Measurements from ENCODE around the gene TMSB10. TPM values are rescaled to one million over a fixed set of nuclear protein-coding genes. Genes with fewer than 3 reads are reported as not detected.

The TMSB10 gene
- polyA plus RNA-seq, 1 donor from 2014 or later = 6,394 TPM

DNA sequence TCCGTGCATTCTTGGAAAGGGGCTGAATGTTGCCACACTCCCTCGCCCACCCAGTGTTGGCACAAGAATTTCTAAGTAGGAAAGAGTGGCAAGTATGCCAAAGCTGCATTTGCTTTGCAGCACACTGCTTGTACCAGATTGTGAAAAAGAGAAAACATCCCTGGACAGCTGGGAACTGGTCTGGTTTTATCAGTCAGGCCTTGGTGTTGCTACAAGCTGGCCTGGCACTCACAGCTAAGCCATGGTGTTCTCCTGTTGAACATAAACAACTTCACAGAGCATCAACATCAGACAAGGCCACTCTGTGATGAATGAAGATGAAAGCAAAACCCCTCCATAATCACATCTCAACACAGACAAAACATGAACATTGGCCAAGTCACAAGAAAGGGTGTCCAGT lies 20.3 kb upstream of the TMSB10 start:
- Mint-ChIP-seq H3K27me3 (peaks cover 4% of the 10 kb centered on the region), H3K4me1 (peaks cover 28 to 32% (median 29%) of the 10 kb centered on the region in 3 donors), H3K9me3 (no peaks in the 10 kb centered on the region), H3K4me3 (no peak overlapping the region), H3K27ac (no peak overlapping the region), H3K36me3 (peaks cover 3% of the 10 kb centered on the region)

DNA sequence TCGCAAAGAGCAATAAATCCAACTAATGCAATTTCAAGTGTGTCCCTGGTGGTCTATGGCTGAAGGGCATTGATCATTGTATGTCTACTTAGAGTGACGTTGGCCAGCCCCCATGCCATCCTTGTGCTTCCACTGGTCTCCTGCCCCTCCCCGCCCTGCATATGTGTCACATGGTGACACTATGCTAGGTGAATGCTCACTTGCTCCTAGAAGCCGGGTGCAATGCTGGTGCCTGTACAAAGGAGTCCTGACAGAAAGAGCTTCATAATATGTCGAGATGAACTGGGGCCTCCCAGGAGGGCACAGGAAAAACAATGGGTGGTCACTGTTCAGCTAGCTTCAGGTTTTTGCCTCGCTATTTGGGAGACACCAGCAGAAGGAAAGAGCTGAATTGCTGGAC lies 18.7 kb upstream of the TMSB10 start:
- Mint-ChIP-seq H3K4me3 (peak overlapping the region in 2 of 4 donors; percentile 4 to 30), H3K27ac (no peak overlapping the region), H3K4me1 (peaks cover 19 to 31% (median 29%) of the 10 kb centered on the region in 3 donors), H3K36me3 (peaks cover 3% of the 10 kb centered on the region), H3K27me3 (no peaks in the 10 kb centered on the region), H3K9me3 (no peaks in the 10 kb centered on the region)

DNA sequence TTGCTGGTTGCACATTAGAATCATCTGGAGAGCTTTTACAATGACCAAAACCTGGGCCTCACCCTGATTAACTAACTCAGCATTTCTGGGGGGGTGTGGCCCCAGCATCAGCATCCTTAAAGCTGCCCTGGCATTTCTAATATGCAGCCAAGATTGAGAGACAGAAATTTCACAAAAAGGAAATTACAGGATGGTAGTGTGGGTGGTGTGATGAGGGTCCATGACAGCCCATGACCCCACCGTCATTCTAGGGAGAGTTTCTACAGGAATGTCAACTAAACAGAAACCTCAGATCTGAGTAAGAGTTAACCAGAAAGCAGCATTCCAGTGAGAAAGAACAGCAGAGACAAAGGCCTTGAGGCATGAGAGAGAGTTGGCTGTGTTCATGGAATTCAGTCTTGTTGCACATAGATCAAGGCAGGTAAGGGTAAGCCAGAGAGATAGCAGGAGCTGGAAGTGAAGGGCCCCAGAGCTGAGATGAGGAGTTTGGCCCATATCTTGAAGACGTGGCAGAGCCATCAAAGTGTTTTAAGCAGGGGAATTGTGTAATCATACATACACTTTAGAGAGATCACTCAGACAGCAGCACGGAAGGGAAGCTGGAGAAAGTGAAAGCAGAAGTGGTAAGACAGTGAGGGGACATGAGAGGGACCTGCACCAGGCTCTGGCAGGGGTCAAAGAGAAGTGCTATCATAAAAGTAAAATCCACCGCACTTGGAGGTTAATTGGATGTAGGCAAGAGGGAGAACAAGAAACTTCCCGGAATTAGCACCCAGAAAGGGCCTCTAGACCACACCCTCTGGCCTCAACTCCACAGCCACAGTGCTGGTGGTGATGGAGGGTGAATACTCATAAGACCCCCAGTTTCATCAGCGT lies 16.8 kb upstream of the TMSB10 start:
- Mint-ChIP-seq H3K27ac (peak overlapping the region; percentile 54 to 94 (median 87)), H3K4me1 (peaks cover 12 to 26% (median 25%) of the 10 kb centered on the region in 3 donors), H3K27me3 (no peaks in the 10 kb centered on the region), H3K36me3 (peaks cover 3% of the 10 kb centered on the region), H3K4me3 (peak overlapping the region; percentile 34 to 89 (median 72)), H3K9me3 (no peaks in the 10 kb centered on the region)

DNA sequence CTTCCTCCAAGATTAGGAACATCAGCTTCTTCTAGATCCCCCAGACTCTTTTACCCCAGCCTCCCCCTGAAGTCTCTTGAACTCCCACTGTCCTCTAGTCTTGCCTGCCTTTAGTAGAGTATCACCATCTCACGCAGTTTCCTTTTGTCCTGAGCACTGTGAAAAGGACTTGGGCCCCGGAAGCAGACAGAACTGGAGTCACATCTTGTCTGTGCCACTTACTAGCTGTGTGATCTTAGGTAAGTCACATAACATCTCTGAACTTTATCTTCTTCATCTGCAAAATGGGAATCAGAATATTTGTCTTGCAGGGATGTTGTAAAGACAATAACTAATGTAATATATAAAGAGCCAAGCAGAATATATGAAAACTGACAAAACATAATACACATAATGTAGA lies 16.1 kb upstream of the TMSB10 start:
- Mint-ChIP-seq H3K9me3 (no peaks in the 10 kb centered on the region), H3K36me3 (peaks cover 3% of the 10 kb centered on the region), H3K4me1 (peaks cover 13 to 31% (median 26%) of the 10 kb centered on the region in 3 donors), H3K4me3 (peak overlapping the region in 3 of 4 donors; percentile 59 to 89 (median 84)), H3K27ac (peak overlapping the region; percentile 54 to 94 (median 87)), H3K27me3 (no peaks in the 10 kb centered on the region)

DNA sequence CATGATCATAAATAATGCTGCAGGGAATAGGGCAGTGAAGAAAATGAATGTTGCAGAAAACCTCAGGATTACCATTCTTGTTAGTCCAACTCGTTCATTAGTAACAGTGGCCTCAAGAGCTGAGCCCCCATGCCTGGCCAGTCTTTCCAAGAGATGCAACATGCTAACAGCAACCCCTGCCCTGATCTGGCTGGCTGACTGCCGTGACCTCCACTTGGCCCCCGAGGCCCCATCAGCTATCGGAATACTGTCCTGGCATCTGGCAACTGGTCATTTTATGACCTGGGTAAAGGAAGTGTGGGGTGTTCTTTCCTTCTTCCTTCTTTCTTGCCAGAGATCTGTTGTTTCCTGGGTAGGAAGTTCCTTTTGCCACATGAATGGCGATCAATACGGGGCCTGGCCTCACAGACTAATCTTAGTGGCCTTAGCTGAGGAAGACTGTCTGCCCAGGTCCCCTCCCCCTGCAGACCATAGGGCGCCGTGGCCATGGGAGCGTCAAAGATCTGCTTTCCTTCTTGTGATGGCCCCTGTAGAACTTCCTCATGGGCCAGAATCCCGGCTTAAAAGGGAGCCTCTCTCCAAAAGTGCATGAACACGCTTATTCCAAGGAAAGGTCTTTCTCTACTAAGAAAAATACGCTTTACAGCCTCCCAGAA lies 14.0 kb upstream of the TMSB10 start:
- H3K27me3 Mint-ChIP-seq = no peaks in the 10 kb centered on the region
- peaks cover 3% of the 10 kb centered on the region for H3K36me3 Mint-ChIP-seq
- peaks cover 29 to 42% (median 41%) of the 10 kb centered on the region in 3 donors for H3K4me1 Mint-ChIP-seq
- H3K4me3 Mint-ChIP-seq = no peak overlapping the region
- no peaks in the 10 kb centered on the region for H3K9me3 Mint-ChIP-seq
- H3K27ac Mint-ChIP-seq = no peak overlapping the region

DNA sequence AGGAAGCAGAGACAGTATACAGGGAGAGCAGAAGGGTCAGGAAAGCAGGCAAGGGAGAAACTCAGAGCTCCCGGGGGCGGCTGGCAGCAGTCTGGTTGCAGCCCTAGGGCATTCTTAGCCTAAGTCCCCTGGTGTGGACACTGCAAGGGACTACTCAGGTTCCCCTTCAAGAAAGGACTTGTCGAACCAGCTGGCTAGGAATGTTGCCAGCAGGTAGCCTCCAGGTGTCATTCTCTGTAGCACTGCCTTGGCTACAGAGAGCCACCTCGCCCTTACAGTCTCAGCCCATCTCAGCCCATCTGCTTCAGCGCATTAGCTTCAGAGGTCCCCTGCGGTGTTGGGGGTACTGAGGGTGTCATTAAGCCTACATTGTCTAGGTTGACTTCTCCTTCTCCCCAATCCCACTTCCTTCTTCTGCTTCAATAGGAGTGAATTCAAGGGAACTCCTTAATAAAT lies 11.3 kb upstream of the TMSB10 start:
- H3K4me3 Mint-ChIP-seq = peak overlapping the region; percentile 13 to 77 (median 57)
- no peaks in the 10 kb centered on the region for H3K9me3 Mint-ChIP-seq
- H3K36me3 Mint-ChIP-seq = no peaks in the 10 kb centered on the region
- H3K4me1 Mint-ChIP-seq = peaks cover 38 to 45% (median 39%) of the 10 kb centered on the region in 3 donors
- H3K27me3 Mint-ChIP-seq = no peaks in the 10 kb centered on the region
- H3K27ac Mint-ChIP-seq = peak overlapping the region; percentile 8 to 91 (median 46)

DNA sequence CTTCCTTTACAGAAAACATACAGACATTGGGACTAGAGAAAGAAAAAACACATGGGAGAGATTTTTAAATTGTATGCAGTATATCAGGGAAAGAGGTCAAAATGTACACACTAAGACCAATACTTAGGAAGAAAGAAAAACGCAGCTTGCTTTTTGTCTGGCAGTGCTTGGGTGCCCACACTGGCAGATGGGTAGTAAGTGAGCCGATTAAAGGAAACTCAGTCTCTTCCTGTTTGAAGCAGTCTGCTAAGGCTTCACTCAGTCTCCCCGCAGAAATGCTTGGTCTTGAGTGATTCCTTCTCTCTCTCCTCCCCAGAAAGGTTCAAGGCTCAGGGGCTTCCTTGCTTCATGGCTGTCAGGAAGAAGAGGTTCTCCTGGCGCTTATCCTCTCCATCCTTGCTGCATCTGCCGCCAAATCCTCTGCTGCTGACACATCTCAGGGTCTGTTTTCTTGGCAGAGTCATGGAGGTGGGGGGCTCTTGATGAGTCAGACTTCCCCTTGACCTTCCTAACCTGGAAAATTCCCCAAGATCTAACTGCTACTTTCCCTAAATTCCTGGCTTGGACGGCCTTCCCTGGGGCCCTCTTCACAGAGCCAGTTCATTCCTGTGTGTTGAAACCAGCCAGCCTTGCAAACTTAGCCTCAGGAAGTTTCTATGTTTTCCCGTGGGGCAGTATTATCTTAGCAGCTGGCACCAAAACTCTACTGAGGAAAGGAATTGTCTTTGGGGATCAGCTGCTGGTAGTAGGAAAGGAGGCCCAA lies 10.5 kb upstream of the TMSB10 start:
- peak overlapping the region; percentile 8 to 91 (median 46) for H3K27ac Mint-ChIP-seq
- H3K27me3 Mint-ChIP-seq = no peaks in the 10 kb centered on the region
- H3K36me3 Mint-ChIP-seq = no peaks in the 10 kb centered on the region
- no peaks in the 10 kb centered on the region for H3K9me3 Mint-ChIP-seq
- peaks cover 31 to 39% (median 35%) of the 10 kb centered on the region in 3 donors for H3K4me1 Mint-ChIP-seq
- H3K4me3 Mint-ChIP-seq = peak overlapping the region; percentile 13 to 77 (median 57)

DNA sequence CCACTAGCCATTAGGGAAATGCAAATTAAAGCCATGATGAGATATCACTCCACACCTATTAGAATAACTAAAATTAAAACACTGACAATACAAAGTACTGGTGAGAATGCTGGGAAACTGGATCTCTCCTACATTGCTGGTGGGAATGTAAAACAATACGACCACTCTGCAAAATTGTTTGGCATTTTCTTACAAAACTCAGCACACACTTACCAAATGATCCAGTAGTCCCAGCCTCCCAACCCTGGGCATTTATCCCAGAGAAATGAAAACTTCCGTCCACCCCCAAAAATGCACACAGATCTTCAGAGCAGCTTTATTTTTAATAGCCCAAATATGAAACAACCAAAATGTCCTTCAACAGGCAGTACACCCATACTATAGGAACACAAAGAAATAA lies 8.9 kb upstream of the TMSB10 start:
- no peaks in the 10 kb centered on the region for H3K27me3 Mint-ChIP-seq
- peaks cover 0 to under 1% (median 0%) of the 10 kb centered on the region in 3 donors for H3K9me3 Mint-ChIP-seq
- no peaks in the 10 kb centered on the region for H3K36me3 Mint-ChIP-seq
- H3K4me1 Mint-ChIP-seq = peaks cover 36 to 41% (median 37%) of the 10 kb centered on the region in 3 donors
- no peak overlapping the region for H3K27ac Mint-ChIP-seq
- no peak overlapping the region for H3K4me3 Mint-ChIP-seq

DNA sequence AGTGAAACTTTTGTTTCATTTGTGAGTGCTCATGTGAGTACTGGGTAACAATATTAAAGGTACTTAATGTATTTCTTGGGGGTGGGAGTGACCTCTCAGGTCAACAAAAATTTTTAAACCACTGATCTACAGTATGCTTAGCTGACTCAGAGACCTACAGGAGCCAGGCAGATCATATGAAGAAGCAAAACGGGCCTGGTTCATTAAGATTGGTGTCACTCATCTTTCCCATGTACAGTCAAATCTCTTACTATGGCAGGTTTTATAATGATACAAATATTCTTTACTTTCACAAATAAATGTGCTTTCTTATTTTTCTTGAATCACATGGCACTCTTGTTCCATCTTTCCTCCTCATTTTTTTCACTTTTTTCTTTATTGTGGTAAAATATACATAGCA lies 7.7 kb upstream of the TMSB10 start:
- H3K36me3 Mint-ChIP-seq = no peaks in the 10 kb centered on the region
- H3K27me3 Mint-ChIP-seq = no peaks in the 10 kb centered on the region
- peak overlapping the region in 1 of 4 donors; percentile 27 for H3K4me3 Mint-ChIP-seq
- H3K27ac Mint-ChIP-seq = peak overlapping the region; percentile 25 to 84 (median 84)
- peaks cover 0 to 2% (median 0%) of the 10 kb centered on the region in 3 donors for H3K9me3 Mint-ChIP-seq
- peaks cover 36 to 41% (median 38%) of the 10 kb centered on the region in 3 donors for H3K4me1 Mint-ChIP-seq

DNA sequence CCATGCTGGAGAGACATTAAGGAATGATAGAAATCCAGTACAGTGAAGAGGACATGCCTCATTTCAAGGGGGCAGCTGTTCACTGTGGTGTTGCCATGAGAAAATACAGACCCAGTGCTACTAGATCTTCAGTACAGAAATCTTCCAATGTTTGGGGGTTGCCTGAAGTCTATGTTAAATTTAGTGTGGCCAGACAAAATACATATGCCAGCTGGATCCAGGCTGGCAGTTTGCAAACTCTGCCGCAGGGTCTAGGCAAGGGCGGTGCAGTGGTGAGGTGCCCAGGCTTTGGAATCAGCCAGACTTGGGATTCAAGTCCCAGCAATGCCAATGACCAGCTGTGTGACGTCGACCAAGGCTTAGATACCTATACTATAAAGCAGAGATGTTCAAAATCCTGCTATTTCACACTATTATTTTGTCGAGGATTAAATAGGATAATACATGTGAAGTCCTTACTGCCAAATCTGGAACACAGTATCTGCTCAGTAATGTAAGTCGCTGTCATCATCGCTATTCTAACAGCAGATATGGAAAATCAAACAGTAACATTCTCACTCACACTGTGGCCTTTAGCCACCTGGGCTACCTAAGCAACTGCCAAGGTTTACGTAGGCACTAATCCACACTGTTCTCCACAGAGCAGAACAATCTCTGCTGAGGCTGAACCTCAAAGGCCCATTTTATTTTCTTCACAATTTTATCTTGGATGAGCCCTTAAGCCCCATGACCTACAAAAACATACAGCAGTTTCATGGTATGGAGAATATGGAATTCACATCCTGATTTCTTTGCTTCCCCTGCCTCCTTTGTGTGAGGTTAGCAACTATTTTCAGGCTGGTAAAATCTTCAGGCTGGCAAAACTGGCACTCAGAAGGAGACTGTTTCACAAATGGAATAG lies 5.9 kb upstream of the TMSB10 start:
- peaks cover 0 to 2% (median 0%) of the 10 kb centered on the region in 3 donors for H3K9me3 Mint-ChIP-seq
- H3K36me3 Mint-ChIP-seq = no peaks in the 10 kb centered on the region
- H3K4me3 Mint-ChIP-seq = no peak overlapping the region
- no peak overlapping the region for H3K27ac Mint-ChIP-seq
- H3K4me1 Mint-ChIP-seq = peaks cover 35 to 44% (median 39%) of the 10 kb centered on the region in 3 donors
- no peaks in the 10 kb centered on the region for H3K27me3 Mint-ChIP-seq

DNA sequence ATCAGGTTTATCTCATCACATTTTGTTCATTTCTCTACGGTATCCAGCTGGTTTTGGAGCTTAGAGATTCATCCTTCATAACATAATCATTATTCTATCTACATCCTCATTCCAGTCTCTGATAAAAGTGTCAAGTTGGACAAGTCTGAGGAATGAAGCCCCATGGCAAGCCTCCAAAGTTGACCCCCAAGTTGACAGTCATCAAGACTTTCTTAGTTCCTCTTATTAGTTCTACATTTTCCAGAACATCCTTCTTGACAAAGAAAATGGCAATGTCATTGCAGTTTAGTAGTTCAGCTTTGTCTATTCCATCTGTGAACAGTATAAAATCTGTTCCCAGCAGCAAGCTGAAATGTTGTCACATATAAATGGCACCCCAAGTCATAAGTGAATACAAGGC lies 4.5 kb upstream of the TMSB10 start:
- Mint-ChIP-seq H3K4me3 (peak overlapping the region in 1 of 4 donors; percentile 54), H3K27me3 (no peaks in the 10 kb centered on the region), H3K36me3 (no peaks in the 10 kb centered on the region), H3K4me1 (peaks cover 26 to 35% (median 31%) of the 10 kb centered on the region in 3 donors), H3K27ac (no peak overlapping the region), H3K9me3 (peaks cover 0 to 2% (median 0%) of the 10 kb centered on the region in 3 donors)

DNA sequence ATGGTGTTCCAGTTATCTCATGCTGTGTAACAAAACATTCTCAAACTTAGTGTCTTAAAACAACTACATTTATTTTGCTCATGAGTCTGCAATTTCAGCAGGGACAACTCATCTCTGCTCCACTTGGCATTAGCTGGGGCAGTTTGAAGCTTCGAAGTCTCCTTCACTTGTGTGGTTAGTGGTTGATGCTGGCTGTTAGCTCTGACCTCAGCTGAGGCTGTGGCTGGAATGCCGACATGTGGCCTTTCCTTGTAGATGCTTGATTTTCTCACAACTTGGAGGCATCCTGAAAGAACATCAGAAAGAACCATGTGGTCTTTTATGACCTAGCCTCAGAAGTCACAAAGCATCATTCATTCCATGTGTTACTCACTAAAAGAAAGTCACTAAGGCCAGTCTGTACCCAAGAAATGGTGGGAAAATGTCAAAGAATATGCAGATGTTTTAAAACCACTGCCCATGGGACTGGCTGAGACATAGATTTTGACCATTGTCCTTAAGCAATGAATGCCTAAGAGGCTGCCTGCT lies 3.8 kb upstream of the TMSB10 start:
- Mint-ChIP-seq H3K4me1 (peaks cover 26 to 32% (median 28%) of the 10 kb centered on the region in 3 donors), H3K36me3 (peaks cover 1% of the 10 kb centered on the region), H3K4me3 (peak overlapping the region in 1 of 4 donors; percentile 56), H3K27me3 (no peaks in the 10 kb centered on the region), H3K27ac (no peak overlapping the region), H3K9me3 (peaks cover 0 to 2% (median 0%) of the 10 kb centered on the region in 3 donors)

DNA sequence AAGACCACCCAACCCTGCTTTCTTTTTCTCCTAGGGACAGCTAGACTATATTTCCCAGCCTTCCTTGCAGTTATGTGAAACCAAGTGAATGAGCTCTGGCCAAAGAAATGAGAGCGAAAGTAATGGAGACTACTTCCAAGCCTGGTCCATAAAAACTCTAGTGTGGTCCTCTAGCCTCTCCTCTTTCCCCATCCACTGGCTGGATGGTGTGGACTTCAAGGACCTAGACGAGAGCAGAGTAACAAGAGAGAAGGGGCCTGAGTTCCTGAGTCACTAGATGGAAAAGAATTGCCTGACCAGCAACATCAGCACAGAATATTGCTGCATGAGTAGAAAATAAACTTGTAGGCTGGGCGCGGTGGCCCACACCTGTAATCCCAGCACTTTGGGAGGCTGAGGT lies 2.9 kb upstream of the TMSB10 start:
- H3K4me1 Mint-ChIP-seq = peaks cover 28 to 38% (median 32%) of the 10 kb centered on the region in 3 donors
- H3K9me3 Mint-ChIP-seq = peaks cover 0 to 2% (median 0%) of the 10 kb centered on the region in 3 donors
- H3K27ac Mint-ChIP-seq = peak overlapping the region in 2 of 3 donors; percentile 61 to 78

More for the DNA sequence above, 2.9 kb upstream of the TMSB10 start:
- H3K4me3 Mint-ChIP-seq = peak overlapping the region in 1 of 4 donors; percentile 56
- H3K36me3 Mint-ChIP-seq = peaks cover 1% of the 10 kb centered on the region
- no peaks in the 10 kb centered on the region for H3K27me3 Mint-ChIP-seq
